LNCAP (cell line): ENCODE data around the gene PPP2R3B.

Experiments used
- TF ChIP-seq, protein P1 (sequence below): fragments of 450-650 bp; IDR thresholded peaks from 2 replicates; pipeline ENCODE4 v1.5.1; 2017; ENCODE audit warnings: mild to moderate bottlenecking

PPP2R3B gene

DNA sequence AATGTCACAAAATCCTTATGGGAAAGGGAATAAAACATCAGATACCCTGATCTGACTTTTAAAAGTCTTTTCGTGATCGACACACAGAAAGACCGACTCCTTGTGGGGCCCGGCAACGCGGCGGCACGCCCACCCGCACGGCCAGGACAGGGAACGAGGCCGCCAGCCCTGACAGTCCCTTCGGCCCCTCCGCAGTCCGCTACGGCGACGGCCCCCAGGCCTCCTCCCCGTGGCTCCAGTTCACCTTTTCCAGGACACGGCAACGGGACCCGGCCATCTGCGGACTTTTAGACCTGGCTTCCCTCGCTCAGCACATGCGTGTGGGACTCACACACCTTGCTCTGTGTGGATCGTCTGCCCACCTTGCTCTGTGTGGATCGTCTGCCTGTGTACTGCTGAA, 34.5 kb downstream of the PPP2R3B start:
- TF ChIP-seq, protein P1, sequence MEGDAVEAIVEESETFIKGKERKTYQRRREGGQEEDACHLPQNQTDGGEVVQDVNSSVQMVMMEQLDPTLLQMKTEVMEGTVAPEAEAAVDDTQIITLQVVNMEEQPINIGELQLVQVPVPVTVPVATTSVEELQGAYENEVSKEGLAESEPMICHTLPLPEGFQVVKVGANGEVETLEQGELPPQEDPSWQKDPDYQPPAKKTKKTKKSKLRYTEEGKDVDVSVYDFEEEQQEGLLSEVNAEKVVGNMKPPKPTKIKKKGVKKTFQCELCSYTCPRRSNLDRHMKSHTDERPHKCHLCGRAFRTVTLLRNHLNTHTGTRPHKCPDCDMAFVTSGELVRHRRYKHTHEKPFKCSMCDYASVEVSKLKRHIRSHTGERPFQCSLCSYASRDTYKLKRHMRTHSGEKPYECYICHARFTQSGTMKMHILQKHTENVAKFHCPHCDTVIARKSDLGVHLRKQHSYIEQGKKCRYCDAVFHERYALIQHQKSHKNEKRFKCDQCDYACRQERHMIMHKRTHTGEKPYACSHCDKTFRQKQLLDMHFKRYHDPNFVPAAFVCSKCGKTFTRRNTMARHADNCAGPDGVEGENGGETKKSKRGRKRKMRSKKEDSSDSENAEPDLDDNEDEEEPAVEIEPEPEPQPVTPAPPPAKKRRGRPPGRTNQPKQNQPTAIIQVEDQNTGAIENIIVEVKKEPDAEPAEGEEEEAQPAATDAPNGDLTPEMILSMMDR, result no peak

DNA sequence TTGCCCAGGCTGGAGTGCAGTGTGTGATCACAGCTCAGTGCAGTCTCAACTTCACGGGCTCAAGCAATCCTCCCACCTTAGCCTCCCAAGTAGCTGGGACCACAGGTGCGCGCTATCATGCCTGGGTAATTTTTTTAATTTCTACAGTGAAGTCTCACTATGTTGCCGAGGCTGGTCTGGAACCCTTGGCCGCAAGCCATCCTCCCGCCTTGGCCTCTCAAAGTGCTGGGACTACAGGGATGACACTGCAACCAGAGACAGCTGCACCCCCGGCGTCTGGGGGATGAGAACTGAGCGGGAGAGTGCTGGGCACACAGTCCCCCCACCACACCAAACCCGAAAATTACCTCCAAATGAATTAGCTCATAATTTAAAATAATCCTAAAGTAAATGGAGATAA, 35.0 kb downstream of the PPP2R3B start:
- TF ChIP-seq, protein P1, result no peak

DNA sequence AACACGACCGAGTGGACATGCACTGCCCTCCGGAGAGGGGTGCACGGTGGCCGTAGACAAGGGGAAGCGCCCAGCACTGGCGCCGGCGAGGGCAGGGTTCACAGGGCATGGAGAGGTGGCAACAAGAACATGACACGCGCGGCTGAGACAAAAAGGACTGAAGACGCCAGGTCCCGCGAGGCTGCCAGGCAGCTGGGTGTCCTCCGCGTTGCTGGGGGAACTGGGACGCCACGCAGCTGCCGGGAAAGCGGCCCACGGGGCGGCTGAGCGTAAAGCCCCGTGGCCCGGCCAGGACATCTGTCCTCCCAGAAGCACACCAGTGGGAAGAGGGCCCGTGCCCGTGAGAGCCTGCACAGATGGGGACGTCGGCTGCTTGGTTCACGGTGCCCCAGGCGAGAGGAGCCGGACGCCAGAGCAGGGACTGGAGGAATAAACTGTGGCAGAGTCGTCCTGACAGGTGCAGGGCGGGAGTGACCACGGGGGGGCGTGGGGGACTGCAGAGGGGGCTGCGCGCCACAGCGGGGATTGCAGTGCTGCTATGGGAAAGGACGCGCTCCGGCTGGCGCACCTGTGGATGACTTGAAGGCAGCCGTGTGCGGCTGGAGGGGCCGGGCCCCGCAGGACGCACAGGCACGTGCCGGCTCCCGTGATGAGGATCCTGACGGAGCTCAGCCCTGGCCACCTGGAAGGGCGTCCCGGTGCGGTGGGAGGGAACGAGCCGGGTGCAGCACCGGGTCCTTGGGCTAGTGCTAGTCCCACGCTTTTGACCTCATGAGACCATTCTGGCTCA, 36.0 kb downstream of the PPP2R3B start:
- TF ChIP-seq, protein P1, result no peak

DNA sequence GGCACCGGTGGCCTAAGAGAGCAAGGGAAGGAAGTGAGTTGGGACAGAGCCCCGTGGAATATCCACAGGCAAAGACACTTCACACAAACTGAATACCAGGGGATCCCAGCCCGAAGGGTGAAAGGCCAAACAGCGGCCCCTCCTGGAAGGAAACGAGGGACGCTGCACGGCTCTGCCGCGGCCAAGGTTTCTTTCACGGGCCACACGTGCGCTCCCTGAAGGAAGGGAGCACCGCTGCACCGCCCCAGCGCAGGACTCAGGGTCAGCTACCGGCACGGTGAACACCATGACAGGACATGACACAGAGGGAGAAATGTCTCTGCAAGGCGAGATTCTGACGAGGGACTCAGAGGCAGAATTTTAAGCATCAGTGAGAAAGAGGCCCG, 36.6 kb downstream of the PPP2R3B start:
- TF ChIP-seq, protein P1, result no peak

DNA sequence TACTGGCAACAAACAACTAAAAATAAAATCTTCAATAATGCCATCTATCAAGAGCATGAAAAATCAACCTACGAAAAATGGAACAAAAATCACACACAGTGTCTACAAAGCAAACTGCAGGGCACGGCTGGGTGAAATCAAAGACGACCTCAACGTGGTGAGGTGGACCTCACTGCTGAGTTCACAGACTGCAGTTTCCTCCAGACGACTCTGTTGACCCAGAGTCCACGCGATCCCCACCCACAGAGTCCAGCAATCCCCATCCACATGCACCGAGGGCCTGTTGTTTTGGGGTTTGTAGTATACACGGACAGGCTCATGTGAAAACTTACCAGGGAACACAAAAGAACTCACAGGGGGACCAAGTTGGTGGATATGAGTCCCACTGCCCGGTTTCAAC, 37.0 kb downstream of the PPP2R3B start:
- TF ChIP-seq, protein P1, result no peak

DNA sequence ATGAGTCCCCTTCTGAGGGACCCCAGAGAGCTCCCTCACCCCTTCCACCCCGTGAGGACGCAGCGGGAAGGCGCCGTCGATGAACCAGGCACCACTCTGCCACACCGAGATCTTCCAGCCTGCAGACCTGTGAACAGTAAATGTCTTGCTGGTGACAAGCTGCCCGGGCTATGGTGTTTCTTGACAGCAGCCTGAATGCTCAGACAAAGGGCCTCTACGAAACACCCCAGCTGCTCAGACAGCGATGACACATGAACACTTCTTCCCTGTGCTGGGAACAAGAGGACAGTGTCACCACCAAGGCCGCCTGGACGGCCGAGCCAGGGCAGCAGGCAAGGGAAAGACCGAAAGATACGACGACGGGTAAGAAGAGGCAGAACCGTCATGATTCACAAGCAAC, 37.5 kb downstream of the PPP2R3B start:
- TF ChIP-seq, protein P1, result no peak

DNA sequence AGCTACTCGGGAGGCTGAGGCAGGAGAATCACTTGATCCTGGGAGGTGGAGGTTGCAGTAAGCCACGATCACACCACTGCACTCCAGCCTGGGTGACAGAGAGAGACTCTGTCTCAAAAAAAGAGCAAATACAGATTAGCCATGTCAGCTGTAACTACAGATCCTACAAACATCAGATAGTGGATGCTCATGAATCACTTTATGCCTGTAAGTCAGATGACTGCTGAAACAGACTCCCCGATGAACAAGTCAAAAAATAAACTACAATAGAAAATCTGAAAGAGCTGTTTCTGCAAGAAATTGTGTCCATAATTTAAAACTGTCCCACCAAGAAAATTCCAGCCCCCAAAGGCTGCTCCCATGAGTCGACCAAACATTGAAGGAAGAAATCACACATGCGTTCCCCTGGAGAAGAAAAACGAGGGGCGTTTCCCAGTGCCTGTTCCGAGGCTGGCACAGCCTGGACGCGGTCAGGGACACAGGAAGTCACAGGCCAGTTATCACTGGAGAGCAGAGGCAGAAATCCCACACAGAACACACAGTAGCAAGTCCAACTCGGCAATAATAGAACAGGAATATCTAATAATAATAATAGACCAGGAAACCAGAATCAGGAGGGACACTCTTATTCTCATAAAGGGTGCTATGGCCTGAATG, 38.1 kb downstream of the PPP2R3B start:
- TF ChIP-seq, protein P1, result no peak
